NCI-H2029 (cell line): ENCODE measurements around the gene MED25.

Source experiments
- DNase-seq: peaks from one replicate; lab custom pipeline; 2025; lab: John Stamatoyannopoulos, UW

Gene MED25

DNA sequence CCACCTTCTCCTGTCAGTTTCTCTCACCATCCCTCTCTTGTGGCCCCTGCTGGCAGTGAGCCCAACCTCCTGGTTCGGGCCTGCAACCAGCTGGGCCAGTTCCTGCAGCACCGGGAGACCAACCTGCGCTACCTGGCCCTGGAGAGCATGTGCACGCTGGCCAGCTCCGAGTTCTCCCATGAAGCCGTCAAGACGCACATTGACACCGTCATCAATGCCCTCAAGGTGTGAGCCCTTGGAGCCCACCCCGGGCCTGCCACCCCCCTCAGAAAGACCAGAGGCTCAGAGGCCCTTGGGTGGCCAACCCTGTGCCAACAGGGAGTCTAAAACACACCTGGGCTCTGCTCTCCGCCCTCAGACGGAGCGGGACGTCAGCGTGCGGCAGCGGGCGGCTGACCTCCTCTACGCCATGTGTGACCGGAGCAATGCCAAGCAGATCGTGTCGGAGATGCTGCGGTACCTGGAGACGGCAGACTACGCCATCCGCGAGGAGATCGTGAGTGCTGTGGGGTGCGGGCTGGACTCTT lies 18.8 kb upstream of the MED25 start:
- DNase-seq, result no peak

DNA sequence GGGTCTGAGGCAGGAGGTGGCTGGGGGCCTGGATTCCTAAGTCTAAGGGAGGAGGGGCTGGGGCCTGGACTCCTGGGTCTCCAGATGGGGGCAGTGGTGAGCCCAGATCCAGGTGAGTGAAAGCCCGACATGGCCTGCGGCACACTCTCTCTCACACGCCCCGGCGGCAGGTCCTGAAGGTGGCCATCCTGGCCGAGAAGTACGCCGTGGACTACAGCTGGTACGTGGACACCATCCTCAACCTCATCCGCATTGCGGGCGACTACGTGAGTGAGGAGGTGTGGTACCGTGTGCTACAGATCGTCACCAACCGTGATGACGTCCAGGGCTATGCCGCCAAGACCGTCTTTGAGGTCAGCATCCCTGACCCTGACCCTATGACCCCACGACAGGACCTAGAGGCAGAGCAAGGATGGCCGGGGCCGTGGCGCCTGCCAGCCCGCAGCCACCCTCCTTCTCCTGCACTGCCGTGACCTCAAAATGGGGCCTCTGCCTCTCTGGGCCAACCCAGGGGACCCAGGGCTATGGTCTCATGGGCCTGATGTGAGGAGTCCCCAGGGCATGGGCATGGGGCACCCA lies 18.2 kb upstream of the MED25 start:
- DNase-seq, result no peak

DNA sequence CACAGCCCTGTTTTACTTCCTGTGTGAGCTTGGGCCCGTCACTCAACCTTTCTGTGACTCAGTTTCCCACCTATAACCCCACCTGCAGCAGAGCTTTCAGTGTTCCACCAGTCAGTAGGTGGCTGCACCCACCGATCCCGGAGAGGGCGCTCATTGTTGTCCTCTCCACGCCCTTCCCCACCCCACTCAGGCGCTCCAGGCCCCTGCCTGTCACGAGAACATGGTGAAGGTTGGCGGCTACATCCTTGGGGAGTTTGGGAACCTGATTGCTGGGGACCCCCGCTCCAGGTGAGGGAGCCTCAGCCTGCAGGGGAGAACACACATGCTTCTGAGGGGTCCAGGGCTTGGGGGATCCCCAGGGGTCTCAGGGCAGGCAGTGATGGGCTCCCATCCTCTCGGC lies 17.3 kb upstream of the MED25 start:
- no peak for DNase-seq

DNA sequence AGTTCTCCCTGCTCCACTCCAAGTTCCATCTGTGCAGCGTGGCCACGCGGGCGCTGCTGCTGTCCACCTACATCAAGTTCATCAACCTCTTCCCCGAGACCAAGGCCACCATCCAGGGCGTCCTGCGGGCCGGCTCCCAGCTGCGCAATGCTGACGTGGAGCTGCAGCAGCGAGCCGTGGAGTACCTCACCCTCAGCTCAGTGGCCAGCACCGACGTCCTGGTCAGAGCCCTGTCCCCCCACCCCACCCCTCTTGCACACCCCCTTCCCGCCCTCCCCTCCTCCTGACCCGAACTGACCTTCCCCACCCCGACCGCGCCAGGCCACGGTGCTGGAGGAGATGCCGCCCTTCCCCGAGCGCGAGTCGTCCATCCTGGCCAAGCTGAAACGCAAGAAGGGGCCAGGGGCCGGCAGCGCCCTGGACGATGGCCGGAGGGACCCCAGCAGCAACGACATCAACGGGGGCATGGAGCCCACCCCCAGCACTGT lies 16.6 kb upstream of the MED25 start:
- DNase-seq, result no peak

DNA sequence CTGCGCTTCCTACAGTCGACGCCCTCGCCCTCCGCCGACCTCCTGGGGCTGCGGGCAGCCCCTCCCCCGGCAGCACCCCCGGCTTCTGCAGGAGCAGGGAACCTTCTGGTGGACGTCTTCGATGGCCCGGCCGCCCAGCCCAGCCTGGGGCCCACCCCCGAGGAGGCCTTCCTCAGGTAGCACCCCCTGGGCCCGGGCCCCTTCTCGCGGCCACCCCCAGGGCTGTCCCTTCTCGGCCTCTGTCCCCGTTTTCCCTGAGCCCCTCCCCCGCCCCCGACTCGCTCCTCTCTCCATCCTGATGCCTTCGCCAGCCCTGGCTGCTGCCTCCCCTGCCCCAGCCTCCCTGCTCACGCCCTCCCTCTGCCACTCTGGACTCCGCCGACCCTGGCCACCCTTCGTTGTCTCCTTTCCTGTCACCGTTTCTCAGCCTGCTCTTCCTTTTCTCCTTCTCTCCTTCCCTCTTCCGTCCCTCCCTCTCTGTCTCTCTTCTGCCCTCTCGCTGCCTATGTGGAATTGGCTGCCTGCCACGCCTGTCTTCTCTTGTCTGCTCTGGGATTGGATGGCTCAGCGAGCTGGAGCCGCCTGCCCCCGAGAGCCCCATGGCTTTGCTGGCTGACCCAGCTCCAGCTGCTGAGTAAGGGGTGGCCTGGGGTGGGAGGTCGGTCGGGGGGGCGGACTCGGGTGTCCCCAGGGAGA lies 16.0 kb upstream of the MED25 start:
- peak; percentile 88 for DNase-seq

DNA sequence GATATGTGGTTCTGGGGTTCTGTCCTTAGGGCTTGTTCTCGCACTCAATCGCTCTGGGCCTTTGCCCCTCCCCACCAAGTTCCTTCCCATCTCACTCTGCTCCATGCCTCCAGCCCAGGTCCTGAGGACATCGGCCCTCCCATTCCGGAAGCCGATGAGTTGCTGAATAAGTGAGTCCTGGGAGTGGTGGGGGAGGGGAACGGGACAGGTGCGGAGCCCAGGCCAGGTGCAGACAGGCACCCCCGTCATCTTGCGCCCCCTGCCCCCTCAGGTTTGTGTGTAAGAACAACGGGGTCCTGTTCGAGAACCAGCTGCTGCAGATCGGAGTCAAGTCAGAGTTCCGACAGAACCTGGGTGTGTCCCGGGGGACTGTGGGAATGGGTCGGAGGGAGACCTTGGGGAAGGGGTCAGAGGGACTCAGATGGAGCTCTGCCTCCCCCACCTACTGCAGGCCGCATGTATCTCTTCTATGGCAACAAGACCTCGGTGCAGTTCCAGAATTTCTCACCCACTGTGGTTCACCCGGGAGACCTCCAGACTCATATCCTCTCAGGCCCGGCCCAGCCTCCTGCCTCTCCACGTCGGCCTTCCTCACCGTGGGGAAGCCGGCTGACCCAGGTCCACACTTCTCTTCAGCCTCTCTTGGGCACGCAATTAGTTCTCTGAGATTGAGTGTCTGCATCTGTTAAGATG lies 15.1 kb upstream of the MED25 start:
- DNase-seq, result peak; percentile 81

DNA sequence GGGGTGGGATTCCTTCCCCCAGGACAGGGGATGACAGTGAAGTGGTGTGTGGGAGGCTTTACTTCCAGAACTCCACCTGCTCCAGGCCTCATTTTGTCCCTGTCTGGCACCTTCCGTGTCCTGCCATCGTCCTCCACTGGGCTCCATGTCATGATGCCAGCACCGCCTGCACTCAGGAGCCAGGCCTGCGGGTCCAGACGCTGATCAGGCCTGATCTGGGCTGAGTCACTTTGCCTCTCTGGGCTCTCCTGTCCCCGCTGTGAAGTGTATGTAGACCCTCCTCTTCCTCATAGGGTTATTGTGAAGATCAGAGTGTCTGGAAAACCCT lies 14.6 kb upstream of the MED25 start:
- DNase-seq, result no peak

DNA sequence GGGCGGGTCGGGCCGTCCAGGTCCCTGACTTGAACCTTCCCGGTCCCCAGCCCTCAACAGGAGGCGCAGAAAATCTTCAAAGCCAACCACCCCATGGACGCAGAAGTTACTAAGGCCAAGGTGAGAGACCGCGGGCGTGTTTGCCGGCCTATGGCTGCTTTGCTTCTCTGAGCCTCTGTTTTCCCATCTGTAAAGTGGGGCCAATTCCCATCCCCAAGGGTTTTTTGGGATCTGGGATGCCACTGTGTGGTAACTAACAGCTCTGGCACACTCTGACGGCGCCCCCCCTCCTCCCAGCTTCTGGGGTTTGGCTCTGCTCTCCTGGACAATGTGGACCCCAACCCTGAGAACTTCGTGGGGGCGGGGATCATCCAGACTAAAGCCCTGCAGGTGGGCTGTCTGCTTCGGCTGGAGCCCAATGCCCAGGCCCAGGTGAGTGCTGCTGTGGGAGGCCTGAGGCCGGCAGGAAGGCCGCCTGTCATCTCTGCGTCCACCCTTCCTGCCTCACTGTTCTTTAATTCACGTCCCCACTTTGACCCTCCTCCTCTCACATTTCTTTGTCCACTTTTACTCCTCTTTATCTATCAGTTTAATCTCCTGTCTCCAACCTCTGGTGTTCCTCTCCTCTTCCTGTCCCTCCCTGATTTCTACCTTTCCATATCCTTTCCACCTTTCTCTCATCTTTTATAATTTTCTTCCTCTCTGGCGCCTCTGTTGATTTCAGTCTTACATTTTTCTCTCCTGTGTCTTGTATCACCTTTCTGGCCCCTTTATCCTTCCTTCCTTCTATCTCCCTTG lies 12.1 kb upstream of the MED25 start:
- DNase-seq, result no peak

DNA sequence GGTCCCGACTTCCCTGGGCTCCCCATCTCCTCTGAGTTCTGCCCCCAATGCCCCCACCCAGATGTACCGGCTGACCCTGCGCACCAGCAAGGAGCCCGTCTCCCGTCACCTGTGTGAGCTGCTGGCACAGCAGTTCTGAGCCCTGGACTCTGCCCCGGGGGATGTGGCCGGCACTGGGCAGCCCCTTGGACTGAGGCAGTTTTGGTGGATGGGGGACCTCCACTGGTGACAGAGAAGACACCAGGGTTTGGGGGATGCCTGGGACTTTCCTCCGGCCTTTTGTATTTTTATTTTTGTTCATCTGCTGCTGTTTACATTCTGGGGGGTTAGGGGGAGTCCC lies 11.5 kb upstream of the MED25 start:
- no peak for DNase-seq

DNA sequence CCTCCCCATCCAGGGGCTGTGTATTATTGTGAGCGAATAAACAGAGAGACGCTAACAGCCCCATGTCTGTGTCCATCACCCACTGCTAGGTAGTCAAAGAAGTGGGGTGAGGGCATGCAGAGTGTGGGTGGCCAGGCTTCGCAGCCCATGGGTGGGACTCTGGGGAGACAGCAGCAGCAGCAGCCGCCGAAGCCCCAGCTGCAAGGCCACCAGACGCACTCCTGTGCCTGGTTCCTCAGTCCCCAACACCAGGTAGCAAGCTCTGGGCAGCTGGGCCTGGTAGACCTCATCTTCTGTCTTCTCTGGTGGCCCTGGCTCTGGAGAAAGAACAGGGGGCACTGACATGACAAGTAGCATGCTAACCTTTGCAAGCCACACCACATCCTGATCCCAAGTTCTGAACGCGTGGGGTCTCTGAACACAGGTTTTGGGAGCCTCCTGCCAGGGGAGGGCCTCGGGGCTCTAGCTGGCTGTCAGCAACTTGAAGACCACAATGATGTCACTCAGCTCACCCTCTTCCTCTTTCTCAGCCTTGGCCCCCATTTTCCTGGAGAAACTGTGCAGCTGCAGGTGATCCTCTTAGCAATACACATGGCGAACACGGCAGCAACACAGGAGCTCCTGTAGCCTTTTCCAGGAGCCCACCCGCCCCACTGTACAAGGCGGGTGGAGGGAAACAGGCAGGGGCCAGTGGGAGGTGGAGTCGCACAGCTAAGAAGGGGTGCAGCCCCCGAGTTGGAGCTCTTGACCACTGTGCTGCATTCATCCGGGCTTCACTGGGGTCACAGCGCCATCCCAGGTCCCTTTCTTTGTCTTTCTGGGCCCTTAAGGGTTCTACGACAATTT lies 10.8 kb upstream of the MED25 start:
- DNase-seq, result no peak

DNA sequence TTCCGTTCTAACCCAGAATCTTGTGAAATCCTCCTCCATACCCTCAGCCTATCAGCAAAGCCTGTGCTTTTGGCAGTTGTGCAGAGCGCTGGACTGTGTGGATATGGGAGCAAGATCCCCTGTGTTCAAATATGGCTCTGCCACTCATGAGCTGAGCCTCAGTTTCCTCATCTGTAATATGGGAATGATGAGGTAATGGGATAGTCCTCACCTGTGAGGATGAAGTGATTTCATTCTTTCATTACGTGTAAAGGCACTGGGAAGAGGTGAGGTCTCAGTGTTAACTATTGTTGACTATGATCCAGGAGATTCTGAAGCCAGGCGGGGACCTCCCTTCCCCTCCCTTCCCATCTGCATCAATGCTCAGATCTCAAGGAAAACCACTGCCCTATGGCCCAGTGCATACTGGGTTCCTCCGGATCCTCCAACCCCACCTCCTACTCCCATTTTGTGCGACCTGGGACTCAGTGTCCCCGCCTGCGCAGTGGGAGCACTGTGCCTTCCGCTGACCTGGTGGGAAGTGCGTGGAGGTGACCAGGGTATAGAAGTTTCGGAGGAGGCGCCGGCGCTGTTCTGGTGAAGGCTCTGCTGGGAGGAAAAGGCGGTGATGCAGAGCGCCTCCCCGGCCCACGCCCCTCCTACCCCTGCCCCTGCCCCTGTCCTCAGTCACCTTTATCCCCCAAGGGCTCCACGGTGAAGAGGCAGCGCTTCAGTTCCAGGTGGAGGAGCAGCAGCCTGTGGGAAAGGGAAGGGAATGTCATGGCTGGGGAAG lies 10.0 kb upstream of the MED25 start:
- no peak for DNase-seq

DNA sequence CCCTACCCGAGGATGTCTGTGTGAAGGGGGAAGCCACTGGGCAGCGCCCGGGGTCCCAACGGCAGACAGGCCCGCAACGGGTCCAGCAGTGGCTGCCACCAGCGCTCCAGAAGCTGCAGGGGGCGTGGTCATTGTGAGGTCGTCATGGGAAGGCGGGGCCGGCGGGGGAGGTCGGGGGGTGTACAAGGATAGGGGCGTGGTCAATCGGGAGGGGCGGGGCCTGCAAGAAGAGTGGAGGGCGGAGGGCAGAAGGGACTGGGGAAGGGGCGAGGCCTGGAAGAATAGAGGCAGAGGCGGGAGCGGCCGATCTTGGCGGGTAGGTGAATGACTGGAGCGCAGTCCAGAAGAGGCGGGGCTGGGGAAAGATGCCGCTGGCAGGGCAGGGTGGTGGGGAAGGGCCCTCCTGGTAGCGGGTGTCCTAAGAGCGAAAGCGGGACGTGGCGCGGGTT lies 9.4 kb upstream of the MED25 start:
- peak; percentile 95 for DNase-seq

DNA sequence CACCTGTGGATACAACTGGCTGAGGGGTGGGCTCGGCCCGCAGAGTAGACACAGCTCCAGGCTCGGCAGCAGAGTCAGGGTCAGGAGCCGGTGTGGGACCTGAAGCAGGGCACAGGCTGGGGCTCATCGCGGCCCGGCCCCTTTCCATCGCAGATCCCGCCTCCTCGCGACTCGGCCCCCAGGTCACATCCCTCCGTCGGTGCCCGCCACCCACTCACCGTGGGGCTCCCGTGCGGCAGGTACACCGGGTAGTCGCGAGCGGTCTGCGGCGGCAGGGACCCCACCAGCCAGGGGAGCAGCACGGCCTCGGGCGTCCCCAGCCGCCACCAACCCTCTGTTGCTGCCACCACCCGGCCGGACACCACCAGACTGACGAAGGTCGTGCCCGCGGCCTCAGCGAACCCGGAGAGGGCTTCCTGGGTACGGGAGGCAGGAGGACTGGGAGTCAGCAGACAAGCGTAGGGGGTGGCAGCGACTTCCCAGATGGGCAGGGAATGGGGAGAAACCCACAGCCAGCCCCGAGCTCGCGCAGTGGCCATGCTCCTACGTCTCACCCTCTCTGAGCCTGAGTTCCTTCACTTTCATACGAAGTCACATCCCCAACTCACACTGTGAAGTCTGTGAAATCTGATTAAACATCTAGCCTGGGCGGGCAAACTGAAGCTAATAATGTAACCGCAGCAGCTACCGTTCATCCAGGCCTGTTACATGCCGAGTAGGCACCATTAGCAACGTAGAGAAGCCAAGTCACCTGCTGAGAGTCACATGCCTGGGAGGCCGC lies 8.7 kb upstream of the MED25 start:
- no peak for DNase-seq

DNA sequence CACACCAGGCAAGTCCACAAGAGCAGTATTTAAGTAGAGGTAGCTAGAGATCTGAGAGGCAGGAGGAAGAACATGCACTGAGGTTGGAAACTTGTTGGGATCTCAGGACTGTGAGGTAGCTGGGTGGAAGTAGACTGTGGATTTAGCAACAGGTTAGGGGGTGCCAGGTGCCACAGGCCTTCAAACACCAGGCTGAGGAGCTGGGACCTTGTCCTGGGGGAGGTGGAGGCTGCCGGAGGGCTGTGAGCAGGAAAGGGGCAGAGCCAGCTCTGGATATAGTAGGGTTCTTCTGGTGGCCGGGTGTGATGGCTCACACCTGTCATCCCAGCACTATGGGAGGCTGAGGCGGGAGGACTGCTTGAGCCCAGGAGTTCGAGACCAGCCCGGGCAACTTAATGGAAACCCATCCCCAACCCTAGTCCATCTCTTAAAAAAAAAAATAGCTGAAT lies 8.1 kb upstream of the MED25 start:
- no peak for DNase-seq

DNA sequence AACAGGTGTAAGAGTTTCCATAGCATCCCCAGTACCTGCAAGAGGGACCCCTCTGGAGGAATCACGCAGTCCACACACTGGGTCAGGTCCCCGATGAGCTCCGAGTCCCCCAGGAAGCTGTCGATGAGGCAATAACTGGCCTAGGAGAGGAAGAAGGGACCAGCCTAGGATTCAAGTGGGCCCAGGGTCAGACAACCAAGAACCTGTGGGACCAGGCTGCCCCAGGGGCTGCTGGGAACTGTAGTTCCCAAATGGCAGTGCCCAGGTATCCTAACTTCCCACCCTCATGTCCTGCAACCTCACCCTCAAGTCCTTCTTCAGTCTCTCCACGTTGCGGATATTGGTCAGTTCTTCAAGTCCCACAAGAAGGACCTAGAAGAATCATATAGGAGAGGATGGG lies 6.8 kb upstream of the MED25 start:
- no peak for DNase-seq

DNA sequence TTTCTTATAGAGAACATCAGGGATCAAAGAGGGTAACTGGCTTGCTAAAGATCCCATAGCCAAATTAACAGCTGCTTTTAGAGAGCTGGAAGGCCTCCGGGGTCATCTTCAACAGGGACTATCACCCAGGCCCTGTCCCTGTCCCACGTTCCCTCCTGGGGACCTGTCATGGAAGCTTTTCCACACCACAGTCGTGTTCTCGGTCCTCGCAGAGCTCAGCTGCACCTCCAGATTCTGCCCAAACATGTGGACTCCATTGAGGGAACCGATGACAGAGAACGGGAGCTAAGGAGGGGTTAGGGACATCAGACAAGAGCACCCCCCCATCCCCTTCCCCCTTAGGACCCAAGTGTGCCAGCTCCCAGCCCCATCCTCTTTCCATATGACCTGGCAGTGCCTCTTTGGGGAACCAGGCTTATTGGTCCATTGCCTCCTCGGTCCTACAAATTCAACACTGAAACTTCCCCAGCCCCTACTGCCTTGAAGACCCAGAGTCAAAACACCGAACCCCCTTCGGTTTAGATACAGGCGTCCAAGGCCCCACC lies 5.6 kb upstream of the MED25 start:
- DNase-seq, result no peak

DNA sequence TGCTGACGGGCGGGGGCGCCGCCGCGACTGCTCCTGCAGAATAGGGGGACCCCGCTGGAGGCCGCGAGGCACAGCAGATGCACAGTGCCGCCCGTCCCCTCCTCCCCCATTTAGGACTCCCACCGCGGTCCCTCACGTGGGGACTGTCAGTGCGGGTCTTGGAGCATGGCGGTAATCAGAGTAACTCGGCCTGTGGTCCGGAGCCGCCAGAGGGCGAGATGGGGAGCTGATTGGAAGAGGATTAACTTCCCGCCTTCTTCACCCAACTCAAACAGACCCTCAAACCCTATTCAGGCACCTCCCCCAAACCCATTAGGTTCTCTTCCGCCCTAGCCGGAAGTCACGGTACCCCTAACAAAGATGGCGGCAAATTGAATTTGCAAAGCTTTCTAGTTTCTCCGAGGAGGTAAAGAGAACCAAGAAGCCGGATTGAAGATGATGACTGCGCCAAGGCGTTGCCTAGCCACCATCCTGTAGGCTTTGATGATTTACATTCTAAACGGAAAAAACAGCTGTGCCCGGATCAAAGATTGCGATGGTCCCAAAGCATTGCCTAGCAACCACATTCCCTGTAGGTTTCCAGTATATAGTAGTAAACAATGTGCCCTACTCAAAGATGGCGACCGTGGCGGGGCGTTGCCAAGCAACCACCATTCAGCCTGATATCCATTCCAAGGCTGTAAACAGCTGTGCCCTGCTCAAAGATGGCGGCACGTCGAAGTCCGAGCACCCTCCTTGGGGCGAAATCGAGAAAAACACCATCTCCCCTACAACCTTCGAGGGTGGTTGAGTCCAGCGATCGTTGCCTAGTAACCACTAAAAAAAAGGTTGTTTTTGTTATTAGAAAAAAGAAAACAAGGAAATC lies 4.9 kb upstream of the MED25 start, which contains the start of gene FUZ:
FUZ (minus strand) TSS at position 296 of the 865 bp plus-strand sequence; CDS start at position 110, 186 bp downstream.
- DNase-seq, result peak; percentile 98

DNA sequence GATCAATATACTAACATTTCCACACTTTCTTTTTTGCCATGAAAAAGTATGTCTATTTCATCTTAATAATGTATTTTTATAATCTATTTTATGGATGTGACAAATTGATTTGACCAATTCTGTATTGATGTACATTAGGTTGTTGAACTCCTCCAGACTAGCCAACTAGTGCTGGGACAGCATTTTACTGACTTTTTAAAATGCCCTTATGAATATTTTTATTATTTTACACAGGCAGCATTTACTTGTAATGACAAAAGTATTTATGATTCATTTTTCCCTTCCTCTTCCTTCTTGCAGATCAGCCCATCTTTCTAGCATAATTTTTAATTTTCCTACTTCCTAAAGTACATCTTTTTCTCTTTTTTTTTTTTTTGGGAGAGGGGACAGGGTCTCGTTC lies 4.1 kb upstream of the MED25 start:
- no peak for DNase-seq
